Middle frontal gyrus (tissue), 1 donor: ENCODE measurements around the gene MYBPC3.

Experiments used
- DNase-seq: peaks from one replicate; pipeline ENCODE4 v3.0.0-alpha.2; 2015; ENCODE audit warnings: low spot score; ENCODE audit errors: extremely low spot score

The MYBPC3 gene

GRCh38 chr11:47384498-47384897, 32.0 kb upstream of the MYBPC3 start:
- no peak for DNase-seq

- no peak for DNase-seq
Measured at GRCh38 chr11:47383071-47383470, 30.6 kb upstream of the MYBPC3 start.

GRCh38 chr11:47380078-47380477, 27.6 kb upstream of the MYBPC3 start:
- DNase-seq: no peak

- DNase-seq: no peak
Measured at GRCh38 chr11:47379317-47379716, 26.8 kb upstream of the MYBPC3 start.

- no peak for DNase-seq
Measured at GRCh38 chr11:47378836-47379170, 26.3 kb upstream of the MYBPC3 start.

- DNase-seq: no peak
Measured at GRCh38 chr11:47378010-47378835, 25.7 kb upstream of the MYBPC3 start, which contains the start of gene SPI1. Gene SPI1, minus strand, starts transcription at chr11:47378547. Its CDS starts 194 bp downstream, at chr11:47378353.

GRCh38 chr11:47377571-47378009, 25.1 kb upstream of the MYBPC3 start:
- no peak for DNase-seq

- DNase-seq: no peak
Measured at GRCh38 chr11:47376525-47377371, 24.2 kb upstream of the MYBPC3 start.

- no peak for DNase-seq
Measured at GRCh38 chr11:47376107-47376524, 23.6 kb upstream of the MYBPC3 start.

- DNase-seq: no peak
Measured at GRCh38 chr11:47375546-47376085, 23.1 kb upstream of the MYBPC3 start.

GRCh38 chr11:47375020-47375419, 22.5 kb upstream of the MYBPC3 start:
- no peak for DNase-seq

GRCh38 chr11:47374720-47375019, 22.2 kb upstream of the MYBPC3 start:
- no peak for DNase-seq

GRCh38 chr11:47373876-47374719, 21.6 kb upstream of the MYBPC3 start:
- peak; percentile 37 for DNase-seq

GRCh38 chr11:47372422-47372821, 19.9 kb upstream of the MYBPC3 start:
- DNase-seq: no peak

GRCh38 chr11:47369676-47370075, 17.2 kb upstream of the MYBPC3 start:
- DNase-seq: no peak

GRCh38 chr11:47366020-47366490, 13.6 kb upstream of the MYBPC3 start:
- DNase-seq: no peak

GRCh38 chr11:47361419-47361818, 8.9 kb upstream of the MYBPC3 start:
- no peak for DNase-seq

GRCh38 chr11:47360341-47360740, 7.8 kb upstream of the MYBPC3 start:
- no peak for DNase-seq

- DNase-seq: no peak
Measured at GRCh38 chr11:47359586-47359985, 7.1 kb upstream of the MYBPC3 start.

- DNase-seq: no peak
Measured at GRCh38 chr11:47359162-47359561, 6.7 kb upstream of the MYBPC3 start.

GRCh38 chr11:47358731-47359051, 6.2 kb upstream of the MYBPC3 start:
- no peak for DNase-seq
